B cell (primary cell): Measurements from ENCODE around the gene BTN2A1.

ENCODE experiments used
- EZH2 ChIP-seq: IDR thresholded peaks from 2 replicates; pipeline ENCODE4 v1.6.1; 2012; ENCODE audit warnings: borderline replicate concordance, low read depth, mild to moderate bottlenecking, moderate library complexity, low read length; ENCODE audit not compliant: insufficient read depth, poor library complexity, severe bottlenecking
- TF ChIP-seq, protein P1 (sequence below): fragments of 200-600 bp; IDR thresholded peaks from one replicate; pipeline ENCODE4 v1.8.0; 2022; ENCODE audit warnings: antibody characterized with exemption, mild to moderate bottlenecking

- TF ChIP-seq, protein P1, sequence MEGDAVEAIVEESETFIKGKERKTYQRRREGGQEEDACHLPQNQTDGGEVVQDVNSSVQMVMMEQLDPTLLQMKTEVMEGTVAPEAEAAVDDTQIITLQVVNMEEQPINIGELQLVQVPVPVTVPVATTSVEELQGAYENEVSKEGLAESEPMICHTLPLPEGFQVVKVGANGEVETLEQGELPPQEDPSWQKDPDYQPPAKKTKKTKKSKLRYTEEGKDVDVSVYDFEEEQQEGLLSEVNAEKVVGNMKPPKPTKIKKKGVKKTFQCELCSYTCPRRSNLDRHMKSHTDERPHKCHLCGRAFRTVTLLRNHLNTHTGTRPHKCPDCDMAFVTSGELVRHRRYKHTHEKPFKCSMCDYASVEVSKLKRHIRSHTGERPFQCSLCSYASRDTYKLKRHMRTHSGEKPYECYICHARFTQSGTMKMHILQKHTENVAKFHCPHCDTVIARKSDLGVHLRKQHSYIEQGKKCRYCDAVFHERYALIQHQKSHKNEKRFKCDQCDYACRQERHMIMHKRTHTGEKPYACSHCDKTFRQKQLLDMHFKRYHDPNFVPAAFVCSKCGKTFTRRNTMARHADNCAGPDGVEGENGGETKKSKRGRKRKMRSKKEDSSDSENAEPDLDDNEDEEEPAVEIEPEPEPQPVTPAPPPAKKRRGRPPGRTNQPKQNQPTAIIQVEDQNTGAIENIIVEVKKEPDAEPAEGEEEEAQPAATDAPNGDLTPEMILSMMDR: no peak
- no peak for TF ChIP-seq EZH2
Measured at GRCh38 chr6:26475823-26476729, 18.3 kb downstream of the BTN2A1 start.
